K562 (cell line): ENCODE data around the gene LYRM1. TPM values are rescaled to one million over a fixed set of nuclear protein-coding genes. Genes with fewer than 3 reads are reported as not detected.

Experiments
- ATAC-seq: fragments of 200-7000 bp; cut with Tn5 transposase; 3 replicates; pipeline ENCODE4 v1.9.1; 2020; ENCODE audit warnings: moderate library complexity
- BruUV-seq: library from RNA; stranded (reverse); fragments of 400-500 nt; replicated peaks from 2 replicates; lab custom pipeline; 2021; lab: Mats Ljungman, UMichigan
- CTCF ChIA-PET: fragments of 300-600 bp; formaldehyde crosslinking; extraction: SDS; loops from one replicate; lab custom pipeline; 2021; ENCODE audit warnings: low intra/inter-chr PET ratio; lab: Yijun Ruan, JAX
- POLR2A ChIA-PET: fragments of 300-600, 350-650 bp; sonication (Branson Sonifier 250); formaldehyde crosslinking; extraction: SDS; loops from one replicate; lab custom pipeline; 2021; ENCODE audit warnings: antibody characterized with exemption, inconsistent platforms; lab: Yijun Ruan, JAX
- DNase-seq, 4 experiments: peaks; one replicate each; pipeline versions ENCODE4 v3.0.0 to v3.0.0-alpha.2; 2011 to 2018; ENCODE audit warnings: low spot score in 3 of 4, mixed read lengths in 3 of 4; ENCODE audit errors: extremely low read depth in 1 of 4
- FAIRE-seq: peaks from 2 replicates; lab custom pipeline; 2011; peaks lifted over from hg19 to GRCh38; lab: Jason Lieb, UNC
- H2AFZ ChIP-seq: 2 replicates; pipeline ENCODE4 v1.6.0; 2011; ENCODE audit warnings: low read depth, low read length, control low read depth, inconsistent platforms
- H3K27ac ChIP-seq: fragments of 200-600 bp; 3 replicates; pipeline ENCODE4 v1.8.0; 2011; ENCODE audit warnings: low read depth, mild to moderate bottlenecking, control low read depth, inconsistent platforms, low read length, moderate library complexity, mixed read lengths; ENCODE audit errors: extremely low read depth
- H3K27me3 ChIP-seq, 2 experiments: fragments of 300-600 bp in 1 of 2; 2 replicates in 1 of 2; 3 replicates in 1 of 2; pipeline versions ENCODE4 v1.6.0 to v1.8.0; 2011; ENCODE audit warnings: inconsistent platforms in 2 of 2, low read length in 2 of 2, mild to moderate bottlenecking in 1 of 2, mixed read lengths in 1 of 2, moderate library complexity in 1 of 2; ENCODE audit not compliant: control insufficient read depth in 2 of 2, insufficient read depth in 2 of 2
- H3K36me3 ChIP-seq: fragments of 300-600 bp; 3 replicates; pipeline ENCODE4 v1.8.0; 2011; ENCODE audit warnings: mild to moderate bottlenecking, low read length, inconsistent platforms; ENCODE audit not compliant: control insufficient read depth, insufficient read depth
- H3K4me1 ChIP-seq, 2 experiments: fragments of 200-600 bp in 1 of 2; replicated peaks in 1 of 2; 2 replicates in 1 of 2; 3 replicates in 1 of 2; pipeline versions ENCODE4 v1.5.1 to v1.8.0; 2011; ENCODE audit warnings: inconsistent platforms in 2 of 2, low read length in 2 of 2, mild to moderate bottlenecking in 1 of 2, mixed read lengths in 1 of 2, moderate library complexity in 1 of 2; ENCODE audit not compliant: control insufficient read depth in 2 of 2, insufficient read depth in 2 of 2
- H3K4me2 ChIP-seq: 2 replicates; pipeline ENCODE4 v1.6.1; 2011; ENCODE audit warnings: low read length, control low read depth, inconsistent platforms, mixed read lengths; ENCODE audit not compliant: insufficient read depth
- H3K4me3 ChIP-seq: fragments of 200-600 bp; sonication (generic), shearing (Covaris generic); 2 replicates; pipeline ENCODE4 v1.5.1; 2016; ENCODE audit warnings: control low read depth, inconsistent platforms
- H3K79me2 ChIP-seq: fragments of 200-600 bp; 3 replicates; pipeline ENCODE4 v1.8.0; 2011; ENCODE audit warnings: low read length, inconsistent platforms; ENCODE audit not compliant: control insufficient read depth, insufficient read depth
- H3K9ac ChIP-seq, 2 experiments: 2 replicates each; pipeline versions ENCODE4 v1.6.0 to v1.6.1; 2011; ENCODE audit warnings: low read depth in 2 of 2, low read length in 2 of 2, control low read depth in 1 of 2, inconsistent platforms in 1 of 2, mild to moderate bottlenecking in 1 of 2, mixed read lengths in 1 of 2; ENCODE audit not compliant: insufficient read depth in 1 of 2
- H3K9me1 ChIP-seq: one replicate; pipeline ENCODE4 v1.6.0; 2011; ENCODE audit warnings: inconsistent platforms, mild to moderate bottlenecking, low read length, moderate library complexity; ENCODE audit not compliant: control insufficient read depth, insufficient read depth
- H3K9me3 ChIP-seq: replicated peaks from 2 replicates; pipeline ENCODE4 v1.5.1; 2011; ENCODE audit warnings: low read depth, low read length, inconsistent platforms; ENCODE audit not compliant: control insufficient read depth, insufficient read depth
- H4K20me1 ChIP-seq: replicated peaks from 2 replicates; pipeline ENCODE4 v1.6.1; 2011; ENCODE audit warnings: low read length, inconsistent platforms, mixed read lengths; ENCODE audit not compliant: control insufficient read depth, insufficient read depth
- CCAR2 ChIP-seq: fragments of 200-400 bp; formaldehyde crosslinking; IDR thresholded peaks from 2 replicates; pipeline ENCODE4 v1.6.1; 2017; ENCODE audit warnings: mild to moderate bottlenecking, low read depth, low read length
- HMGN3 ChIP-seq: IDR thresholded peaks from 2 replicates; pipeline ENCODE4 v1.6.1; 2011; ENCODE audit warnings: borderline replicate concordance, low read depth, mild to moderate bottlenecking, mixed read lengths, low read length; ENCODE audit not compliant: insufficient read length; ENCODE audit errors: extremely low read depth
- LCOR ChIP-seq: sonication (generic); formaldehyde crosslinking; IDR thresholded peaks from 2 replicates; pipeline ENCODE4 v1.8.0; 2022; ENCODE audit warnings: mild to moderate bottlenecking, missing genetic modification reagents
- RBM25 ChIP-seq: fragments of 200-400 bp; formaldehyde crosslinking; IDR thresholded peaks from 2 replicates; pipeline ENCODE4 v1.6.1; 2018; ENCODE audit warnings: low read length, low read depth, moderate library complexity; ENCODE audit not compliant: severe bottlenecking
- ZNF165 ChIP-seq: fragments of 250-450 bp; sonication (Bioruptor Pico); IDR thresholded peaks from 2 replicates; pipeline ENCODE4 v1.4.0; 2020; ENCODE audit warnings: borderline replicate concordance
- ZNF282 ChIP-seq: sonication (generic); formaldehyde crosslinking; IDR thresholded peaks from 2 replicates; pipeline ENCODE4 v1.8.1; 2023; ENCODE audit warnings: missing genetic modification reagents
- ZNF589 ChIP-seq: fragments of 200-800 bp; sonication (Bioruptor generic); IDR thresholded peaks from 2 replicates; pipeline ENCODE4 v1.6.1; 2016; ENCODE audit warnings: low read depth, missing genetic modification characterization, missing compliant biosample characterization
- WGBS: fragments of 100-300 bp; shearing (Covaris generic); methylation state at CpG from one replicate; pipeline ENCODE4 v1.1.6; 2016; ENCODE audit warnings: low coverage, mixed read lengths; ENCODE audit not compliant: insufficient coverage; ENCODE audit errors: missing lambda C conversion rate; 5-methylcytosine and 5-hydroxymethylcytosine counted together
- in situ Hi-C: fragments of 300-500 bp; cut with MboI; formaldehyde crosslinking; loops from 4 replicates; pipeline ENCODE4 v1.15.0; 2018; ENCODE audit warnings: inconsistent platforms, mixed read lengths
- intact Hi-C: fragments of 100-400 bp; cut with micrococcal nuclease; formaldehyde crosslinking; loops from 2 replicates; pipeline ENCODE4 v1.14.2; 2022
- polyA plus RNA-seq, 8 experiments: library from polyadenylated mRNA; depleted of rRNA in 4 of 8; stranded (reverse) in 5 of 8; unstranded in 3 of 8; fragments of >200 nt; fragmentation: Nextera tagmentation in 2 of 8; fragmentation: Illumina TruSeq in 1 of 8; extraction: Ambion mirVana in 2 of 8; extraction: Trizol in 1 of 8; gene quantifications; 2 replicates each; pipeline versions ENCODE4 v1.2.1 to v1.2.3, GENCODE V29; 2011 to 2014; ENCODE audit warnings: inconsistent platforms in 1 of 8, missing spikeins in 1 of 8
- total RNA-seq, 7 experiments: library from RNA; depleted of rRNA in 6 of 7; stranded (reverse); fragments of >200 nt in 6 of 7; fragmentation: Illumina TruSeq in 2 of 7; extraction: Trizol in 2 of 7; gene quantifications; 2 replicates each; pipeline versions ENCODE4 v1.2.1 to v1.2.3, GENCODE V29; 2011 to 2021; ENCODE audit warnings: low replicate concordance in 1 of 7
- TF ChIP-seq, protein P1 (sequence below): fragments of 250-450 bp; sonication (Bioruptor Pico); IDR thresholded peaks from 2 replicates; pipeline ENCODE4 v1.8.0; 2021; ENCODE audit warnings: mild to moderate bottlenecking, moderate library complexity
- TF ChIP-seq, protein P2 (sequence below): fragments of 250-450 bp; sonication (Bioruptor Pico); IDR thresholded peaks from 2 replicates; pipeline ENCODE4 v1.4.0; 2020; ENCODE audit warnings: mild to moderate bottlenecking, moderate library complexity, borderline replicate concordance
- TF ChIP-seq, protein P3 (sequence below), 2 experiments: IDR thresholded peaks in 1 of 2; conservative IDR thresholded peaks in 1 of 2; 2 replicates each; pipeline ENCODE4 v1.6.1; 2016; ENCODE audit warnings: low read depth in 2 of 2, mild to moderate bottlenecking in 1 of 2, missing compliant biosample characterization in 1 of 2, missing genetic modification characterization in 1 of 2, moderate library complexity in 1 of 2
- TF ChIP-seq, protein P4 (sequence below): fragments of 450-650 bp; formaldehyde crosslinking; IDR thresholded peaks from 2 replicates; pipeline ENCODE4 v1.4.0; 2020; ENCODE audit warnings: mild to moderate bottlenecking, moderate library complexity

The LYRM1 gene
- total and polyA plus RNA-seq, 9 of the 15 experiments (the other 6 are each of a cell fraction or from before 2014, with no cell fraction given): 17.5 to 44.1 (median 32.7) TPM

DNA sequence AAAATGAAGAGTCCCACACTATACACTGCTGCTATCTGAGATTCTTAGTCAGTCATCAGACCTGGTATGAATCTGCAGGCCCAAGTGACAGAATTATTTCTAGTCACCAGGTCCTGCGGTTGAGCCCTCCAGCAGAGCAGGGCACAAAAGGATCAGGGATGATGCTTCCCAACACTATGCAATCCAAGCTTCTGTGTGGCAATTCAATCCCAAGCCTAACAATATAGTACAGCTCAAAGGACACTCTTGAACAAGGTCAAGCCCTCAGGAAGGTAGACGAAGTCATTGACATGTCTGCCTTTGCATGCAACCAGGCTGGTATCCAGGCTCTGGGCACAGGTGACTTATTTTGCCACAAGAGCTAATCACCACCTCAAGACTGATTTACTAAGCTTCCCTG lies 6.2 kb upstream of the LYRM1 start:
- TF ChIP-seq, protein P1, sequence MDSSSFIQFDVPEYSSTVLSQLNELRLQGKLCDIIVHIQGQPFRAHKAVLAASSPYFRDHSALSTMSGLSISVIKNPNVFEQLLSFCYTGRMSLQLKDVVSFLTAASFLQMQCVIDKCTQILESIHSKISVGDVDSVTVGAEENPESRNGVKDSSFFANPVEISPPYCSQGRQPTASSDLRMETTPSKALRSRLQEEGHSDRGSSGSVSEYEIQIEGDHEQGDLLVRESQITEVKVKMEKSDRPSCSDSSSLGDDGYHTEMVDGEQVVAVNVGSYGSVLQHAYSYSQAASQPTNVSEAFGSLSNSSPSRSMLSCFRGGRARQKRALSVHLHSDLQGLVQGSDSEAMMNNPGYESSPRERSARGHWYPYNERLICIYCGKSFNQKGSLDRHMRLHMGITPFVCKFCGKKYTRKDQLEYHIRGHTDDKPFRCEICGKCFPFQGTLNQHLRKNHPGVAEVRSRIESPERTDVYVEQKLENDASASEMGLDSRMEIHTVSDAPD (CRISPR knock-in tag): no peak
- TF ChIP-seq RBM25 (no peak), ZNF282 (no peak), CCAR2 (no peak), LCOR (CRISPR knock-in tag) (no peak), ZNF165 (CRISPR knock-in tag) (no peak), ZNF589 (CRISPR knock-in tag) (no peak), HMGN3 (no peak)
- TF ChIP-seq, protein P2, sequence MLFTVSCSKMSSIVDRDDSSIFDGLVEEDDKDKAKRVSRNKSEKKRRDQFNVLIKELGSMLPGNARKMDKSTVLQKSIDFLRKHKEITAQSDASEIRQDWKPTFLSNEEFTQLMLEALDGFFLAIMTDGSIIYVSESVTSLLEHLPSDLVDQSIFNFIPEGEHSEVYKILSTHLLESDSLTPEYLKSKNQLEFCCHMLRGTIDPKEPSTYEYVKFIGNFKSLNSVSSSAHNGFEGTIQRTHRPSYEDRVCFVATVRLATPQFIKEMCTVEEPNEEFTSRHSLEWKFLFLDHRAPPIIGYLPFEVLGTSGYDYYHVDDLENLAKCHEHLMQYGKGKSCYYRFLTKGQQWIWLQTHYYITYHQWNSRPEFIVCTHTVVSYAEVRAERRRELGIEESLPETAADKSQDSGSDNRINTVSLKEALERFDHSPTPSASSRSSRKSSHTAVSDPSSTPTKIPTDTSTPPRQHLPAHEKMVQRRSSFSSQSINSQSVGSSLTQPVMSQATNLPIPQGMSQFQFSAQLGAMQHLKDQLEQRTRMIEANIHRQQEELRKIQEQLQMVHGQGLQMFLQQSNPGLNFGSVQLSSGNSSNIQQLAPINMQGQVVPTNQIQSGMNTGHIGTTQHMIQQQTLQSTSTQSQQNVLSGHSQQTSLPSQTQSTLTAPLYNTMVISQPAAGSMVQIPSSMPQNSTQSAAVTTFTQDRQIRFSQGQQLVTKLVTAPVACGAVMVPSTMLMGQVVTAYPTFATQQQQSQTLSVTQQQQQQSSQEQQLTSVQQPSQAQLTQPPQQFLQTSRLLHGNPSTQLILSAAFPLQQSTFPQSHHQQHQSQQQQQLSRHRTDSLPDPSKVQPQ (CRISPR knock-in tag): no peak
- TF ChIP-seq, protein P3, sequence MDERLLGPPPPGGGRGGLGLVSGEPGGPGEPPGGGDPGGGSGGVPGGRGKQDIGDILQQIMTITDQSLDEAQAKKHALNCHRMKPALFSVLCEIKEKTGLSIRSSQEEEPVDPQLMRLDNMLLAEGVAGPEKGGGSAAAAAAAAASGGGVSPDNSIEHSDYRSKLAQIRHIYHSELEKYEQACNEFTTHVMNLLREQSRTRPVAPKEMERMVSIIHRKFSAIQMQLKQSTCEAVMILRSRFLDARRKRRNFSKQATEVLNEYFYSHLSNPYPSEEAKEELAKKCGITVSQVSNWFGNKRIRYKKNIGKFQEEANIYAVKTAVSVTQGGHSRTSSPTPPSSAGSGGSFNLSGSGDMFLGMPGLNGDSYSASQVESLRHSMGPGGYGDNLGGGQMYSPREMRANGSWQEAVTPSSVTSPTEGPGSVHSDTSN (CRISPR knock-in tag; IDR thresholded peaks at IDR 0.05; ENCODE audit: low read depth): no peak
- TF ChIP-seq, protein P3 (tag; conservative IDR thresholded peaks at IDR 0.05; ENCODE audit: low read depth): no peak
- TF ChIP-seq, protein P4, sequence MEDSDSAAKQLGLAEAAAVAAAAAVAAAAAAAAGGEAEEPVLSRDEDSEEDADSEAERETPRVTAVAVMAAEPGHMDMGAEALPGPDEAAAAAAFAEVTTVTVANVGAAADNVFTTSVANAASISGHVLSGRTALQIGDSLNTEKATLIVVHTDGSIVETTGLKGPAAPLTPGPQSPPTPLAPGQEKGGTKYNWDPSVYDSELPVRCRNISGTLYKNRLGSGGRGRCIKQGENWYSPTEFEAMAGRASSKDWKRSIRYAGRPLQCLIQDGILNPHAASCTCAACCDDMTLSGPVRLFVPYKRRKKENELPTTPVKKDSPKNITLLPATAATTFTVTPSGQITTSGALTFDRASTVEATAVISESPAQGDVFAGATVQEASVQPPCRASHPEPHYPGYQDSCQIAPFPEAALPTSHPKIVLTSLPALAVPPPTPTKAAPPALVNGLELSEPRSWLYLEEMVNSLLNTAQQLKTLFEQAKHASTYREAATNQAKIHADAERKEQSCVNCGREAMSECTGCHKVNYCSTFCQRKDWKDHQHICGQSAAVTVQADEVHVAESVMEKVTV (CRISPR knock-in tag): no peak
- TF ChIP-seq, all 486 proteins: peak for 0
- no peak for FAIRE-seq
- no peak overlapping the region for H3K4me3 ChIP-seq
- H3K79me2 ChIP-seq: peaks cover 16% of the 10 kb centered on the region
- H3K9me3 ChIP-seq: no peaks in the 10 kb centered on the region
- H4K20me1 ChIP-seq: no peaks in the 10 kb centered on the region
- H3K9me1 ChIP-seq: no peaks in the 10 kb centered on the region
- BruUV-seq: no TSS peak
- no peak for ATAC-seq
- intact Hi-C loops: no loop called here
- no peaks in the 10 kb centered on the region for H3K27me3 ChIP-seq
- H3K4me1 ChIP-seq: peaks cover 4 to 19% of the 10 kb centered on the region in 2 experiments; a peak in 4 of 5 replicates
- ChIA-PET POLR2A (interaction anchor here (1.2 kb wide), 1 partner anchor 11 kb away, joined by 3 read pairs; no protein-coding TSS in a partner anchor), CTCF (no interaction called here)
- no peak overlapping the region for H2AFZ ChIP-seq
- no peak overlapping the region for H3K4me2 ChIP-seq
- in situ Hi-C loops: no loop called here
- WGBS: 76% methylated on average over 2 of the region's 2 CpGs
- no peak for DNase-seq
- peaks cover 18% of the 10 kb centered on the region; the same call in 1 of the 3 replicates for H3K36me3 ChIP-seq
- H3K27ac ChIP-seq: no peak overlapping the region
- no peak overlapping the region for H3K9ac ChIP-seq
